A549 (cell line): ENCODE data around the gene MYO1D.

Source experiments
- EP300 ChIP-seq, 2 experiments: fragments of >200 bp; sonication (Bioruptor Twin); formaldehyde crosslinking; IDR thresholded peaks; 2 replicates in 1 of 2; 3 replicates in 1 of 2; pipeline ENCODE4 v1.6.1; 2016 to 2017
- POLR2A ChIP-seq: IDR thresholded peaks from 2 replicates; pipeline ENCODE4 v1.6.1; 2012; ENCODE audit warnings: mild to moderate bottlenecking, low read length
- POLR2AphosphoS2 ChIP-seq: conservative IDR thresholded peaks from 2 replicates; pipeline ENCODE4 v1.6.1; 2012; ENCODE audit warnings: low read length, improper control_type of control experiment, inconsistent platforms
- TF ChIP-seq, protein P1 (sequence below): fragments of >200 bp; sonication (Bioruptor Twin); formaldehyde crosslinking; IDR thresholded peaks from 3 replicates; pipeline ENCODE4 v1.5.1; 2016
- TF ChIP-seq, protein P2 (sequence below): IDR thresholded peaks from 2 replicates; pipeline ENCODE4 v1.6.1; 2012

DNA sequence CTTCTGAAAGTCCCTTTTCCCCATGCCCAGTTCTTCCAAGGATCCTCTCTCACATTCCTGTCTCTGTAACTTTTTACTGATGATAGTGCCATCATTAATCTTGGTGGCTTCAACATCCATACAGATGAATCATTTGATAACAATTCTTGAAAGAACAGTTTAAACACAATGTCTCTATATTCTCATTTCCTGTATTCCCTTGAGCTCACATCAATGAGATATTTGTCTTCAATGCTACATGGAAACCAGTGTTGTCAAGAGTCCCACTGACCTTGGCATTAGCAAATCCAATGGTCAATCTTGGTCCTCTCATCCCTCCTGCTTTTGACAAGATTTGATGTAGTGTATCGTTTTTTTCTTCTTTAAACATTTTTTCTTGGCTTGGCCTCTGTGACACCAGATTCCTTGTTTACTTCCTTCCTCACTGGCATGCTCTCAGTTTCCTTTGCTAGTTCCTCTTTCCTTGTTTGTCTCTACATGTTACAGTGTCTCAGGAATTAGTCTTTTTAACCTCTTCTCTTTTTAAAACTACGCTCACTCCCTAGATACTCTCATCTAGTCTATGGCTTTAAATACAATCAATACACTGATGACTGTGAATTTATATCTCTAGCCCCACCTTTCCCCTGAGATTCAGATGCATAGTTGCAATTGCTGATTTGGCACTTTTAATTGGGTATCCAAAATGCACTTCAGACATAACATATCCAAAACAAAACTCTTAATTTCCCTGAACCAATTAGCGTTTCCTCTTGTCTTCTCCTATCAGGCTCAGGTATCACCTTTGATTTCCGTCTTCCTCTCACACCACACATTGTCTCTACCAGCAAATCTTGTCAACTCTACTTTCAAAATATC lies 134.0 kb downstream of the MYO1D start:
- TF ChIP-seq, protein P1, sequence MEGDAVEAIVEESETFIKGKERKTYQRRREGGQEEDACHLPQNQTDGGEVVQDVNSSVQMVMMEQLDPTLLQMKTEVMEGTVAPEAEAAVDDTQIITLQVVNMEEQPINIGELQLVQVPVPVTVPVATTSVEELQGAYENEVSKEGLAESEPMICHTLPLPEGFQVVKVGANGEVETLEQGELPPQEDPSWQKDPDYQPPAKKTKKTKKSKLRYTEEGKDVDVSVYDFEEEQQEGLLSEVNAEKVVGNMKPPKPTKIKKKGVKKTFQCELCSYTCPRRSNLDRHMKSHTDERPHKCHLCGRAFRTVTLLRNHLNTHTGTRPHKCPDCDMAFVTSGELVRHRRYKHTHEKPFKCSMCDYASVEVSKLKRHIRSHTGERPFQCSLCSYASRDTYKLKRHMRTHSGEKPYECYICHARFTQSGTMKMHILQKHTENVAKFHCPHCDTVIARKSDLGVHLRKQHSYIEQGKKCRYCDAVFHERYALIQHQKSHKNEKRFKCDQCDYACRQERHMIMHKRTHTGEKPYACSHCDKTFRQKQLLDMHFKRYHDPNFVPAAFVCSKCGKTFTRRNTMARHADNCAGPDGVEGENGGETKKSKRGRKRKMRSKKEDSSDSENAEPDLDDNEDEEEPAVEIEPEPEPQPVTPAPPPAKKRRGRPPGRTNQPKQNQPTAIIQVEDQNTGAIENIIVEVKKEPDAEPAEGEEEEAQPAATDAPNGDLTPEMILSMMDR = no peak
- TF ChIP-seq EP300 (IDR thresholded peaks at IDR 0.05) = no peak
- no peak for TF ChIP-seq POLR2A
- TF ChIP-seq, protein P2, sequence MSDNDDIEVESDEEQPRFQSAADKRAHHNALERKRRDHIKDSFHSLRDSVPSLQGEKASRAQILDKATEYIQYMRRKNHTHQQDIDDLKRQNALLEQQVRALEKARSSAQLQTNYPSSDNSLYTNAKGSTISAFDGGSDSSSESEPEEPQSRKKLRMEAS = no peak
- TF ChIP-seq POLR2AphosphoS2 = no peak
